Dendritic cell treated with granulocyte-macrophage colony-stimulating factor and Interleukin-4, amounts not matched to agents 40 ng/mL and 50 ng/mL, for 4 days (primary cell): ENCODE results near the gene ZBED5.
"Not testable (repeated sequence)": the region's sequence is repeated elsewhere in the genome, so short reads cannot be mapped to it uniquely, and the experiment has no call there.

Source experiments
- H3K27ac Mint-ChIP-seq: one replicate; pipeline ENCODE4 v1.8.0; 2022; ENCODE audit warnings: mild to moderate bottlenecking, mixed read lengths
- H3K27me3 Mint-ChIP-seq: one replicate; pipeline ENCODE4 v1.8.0; 2022; ENCODE audit warnings: mild to moderate bottlenecking, mixed read lengths
- H3K36me3 Mint-ChIP-seq: one replicate; pipeline ENCODE4 v1.8.0; 2022; ENCODE audit warnings: low read depth, mixed read lengths
- H3K4me1 Mint-ChIP-seq: one replicate; pipeline ENCODE4 v1.8.0; 2022; ENCODE audit warnings: low read depth, mixed read lengths
- H3K4me3 Mint-ChIP-seq: one replicate; pipeline ENCODE4 v1.8.0; 2022; ENCODE audit warnings: mild to moderate bottlenecking, moderate library complexity, mixed read lengths
- H3K9me3 Mint-ChIP-seq: one replicate; pipeline ENCODE4 v1.8.0; 2022; ENCODE audit warnings: mixed read lengths
- intact Hi-C: fragments of 100-400 bp; cut with micrococcal nuclease; formaldehyde crosslinking; loops from one replicate; pipeline ENCODE4 v1.15.0; 2022

The ZBED5 gene

DNA sequence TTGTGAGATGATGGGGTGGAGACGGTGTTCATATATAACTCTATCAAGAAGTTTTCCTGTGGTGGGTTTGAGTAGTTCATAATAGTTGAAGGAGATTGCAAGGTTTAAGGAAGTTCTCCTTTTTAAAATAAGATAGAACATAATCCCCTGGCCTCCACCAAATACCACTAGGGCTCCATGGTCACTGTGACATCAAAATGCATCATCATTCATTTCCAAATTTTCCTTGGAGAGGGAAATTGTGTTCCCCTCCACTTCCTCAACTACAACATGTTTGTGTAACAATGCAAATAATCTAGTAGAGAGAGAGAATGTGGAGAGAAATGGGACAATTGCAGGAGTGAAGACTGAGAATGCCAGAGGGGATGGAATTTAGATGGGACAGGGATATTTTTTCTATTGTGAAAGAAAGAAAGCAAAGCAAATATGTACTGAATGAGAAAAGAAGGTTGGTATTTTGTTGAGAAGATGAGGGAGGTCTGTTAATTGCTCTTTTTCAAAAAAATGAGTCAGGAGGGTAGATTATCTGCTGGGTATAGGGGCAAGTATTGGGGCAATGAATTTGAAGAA, 33.4 kb upstream of the ZBED5 start:
- peaks cover 19% of the 10 kb centered on the region for H3K4me1 Mint-ChIP-seq
- no peak overlapping the region for H3K4me3 Mint-ChIP-seq
- H3K9me3 Mint-ChIP-seq: peaks cover 14% of the 10 kb centered on the region
- H3K27ac Mint-ChIP-seq: peak overlapping the region; percentile 52
- intact Hi-C loops: no loop called here
- no peaks in the 10 kb centered on the region for H3K27me3 Mint-ChIP-seq
- no peaks in the 10 kb centered on the region for H3K36me3 Mint-ChIP-seq

DNA sequence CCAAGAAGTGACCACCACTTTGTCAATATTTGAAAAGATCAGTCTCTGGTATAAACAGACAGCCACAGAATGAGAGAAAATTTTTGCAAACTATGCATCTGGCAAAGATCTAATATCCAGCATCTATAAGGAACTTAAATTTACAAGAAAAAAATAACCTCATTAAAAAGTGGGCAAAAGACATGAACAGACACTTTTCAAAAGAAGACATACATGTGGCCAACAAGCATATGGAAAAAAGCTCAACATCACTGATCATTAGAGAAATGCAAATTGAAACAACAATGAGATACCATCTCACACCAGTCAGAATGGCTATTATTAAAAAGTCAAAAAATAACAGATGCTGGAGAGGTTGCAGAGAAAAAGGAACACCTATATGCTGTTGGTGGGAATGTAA, 32.2 kb upstream of the ZBED5 start:
- intact Hi-C loops, H3K36me3 Mint-ChIP-seq, H3K27ac Mint-ChIP-seq, H3K27me3 Mint-ChIP-seq, H3K4me3 Mint-ChIP-seq: not testable (repeated sequence)
- H3K4me1 Mint-ChIP-seq: peaks cover 14% of the 10 kb centered on the region
- peaks cover 14% of the 10 kb centered on the region for H3K9me3 Mint-ChIP-seq

DNA sequence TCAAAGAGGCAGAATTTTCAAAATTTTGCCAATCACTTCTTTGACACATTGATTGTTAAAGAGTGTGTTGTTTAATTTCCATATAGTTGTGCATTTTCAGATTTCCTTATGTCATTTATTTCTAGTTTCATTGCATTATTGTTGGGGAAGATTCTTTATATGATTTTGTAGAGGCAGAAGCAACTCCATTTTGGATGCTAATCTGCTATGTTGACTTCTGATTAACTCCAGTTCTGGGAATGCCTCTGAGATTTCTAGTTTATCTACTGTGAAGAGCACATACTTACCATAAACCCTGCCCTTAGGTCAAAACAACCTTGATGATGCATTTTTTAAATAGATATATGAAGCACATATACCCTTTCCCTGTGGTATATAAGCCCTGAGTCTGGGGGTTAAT, 29.5 kb upstream of the ZBED5 start:
- Mint-ChIP-seq H3K4me1 (peaks cover 11% of the 10 kb centered on the region), H3K27me3 (no peaks in the 10 kb centered on the region), H3K9me3 (peaks cover 24% of the 10 kb centered on the region), H3K4me3 (no peak overlapping the region), H3K36me3 (peaks cover 8% of the 10 kb centered on the region), H3K27ac (no peak overlapping the region)
- intact Hi-C loops: no loop called here

DNA sequence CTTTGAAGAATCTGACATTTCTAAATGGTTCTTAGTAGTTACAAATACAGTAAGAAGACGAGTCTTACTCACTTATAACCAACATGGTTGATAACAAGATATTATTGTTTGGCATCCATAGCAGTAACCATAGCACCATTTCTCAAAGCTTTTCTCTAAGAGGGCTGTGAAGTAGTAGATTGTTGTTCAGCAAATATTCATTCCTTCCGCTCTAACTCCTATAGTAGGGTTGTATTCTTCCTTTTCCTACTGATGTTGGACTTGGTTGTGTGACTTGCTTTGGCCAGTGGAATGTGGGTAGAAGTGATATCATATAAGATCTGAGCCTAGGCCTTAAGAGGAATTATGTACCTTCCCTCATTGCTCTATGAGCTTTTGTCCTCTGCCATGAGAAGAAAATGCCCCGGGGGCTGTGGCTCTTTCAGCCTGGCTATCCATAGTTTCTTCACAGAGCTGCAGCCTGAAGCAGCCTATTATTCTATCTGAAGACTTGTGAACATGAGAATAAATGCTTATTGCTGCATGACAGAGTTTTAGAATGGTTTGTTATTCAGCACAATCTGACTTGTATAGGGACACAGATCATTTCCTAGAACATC, 28.9 kb upstream of the ZBED5 start:
- H3K27me3 Mint-ChIP-seq: no peaks in the 10 kb centered on the region
- intact Hi-C loops: no loop called here
- H3K4me3 Mint-ChIP-seq: no peak overlapping the region
- peaks cover 24% of the 10 kb centered on the region for H3K9me3 Mint-ChIP-seq
- H3K4me1 Mint-ChIP-seq: peaks cover 10% of the 10 kb centered on the region
- H3K27ac Mint-ChIP-seq: no peak overlapping the region
- peaks cover 8% of the 10 kb centered on the region for H3K36me3 Mint-ChIP-seq

DNA sequence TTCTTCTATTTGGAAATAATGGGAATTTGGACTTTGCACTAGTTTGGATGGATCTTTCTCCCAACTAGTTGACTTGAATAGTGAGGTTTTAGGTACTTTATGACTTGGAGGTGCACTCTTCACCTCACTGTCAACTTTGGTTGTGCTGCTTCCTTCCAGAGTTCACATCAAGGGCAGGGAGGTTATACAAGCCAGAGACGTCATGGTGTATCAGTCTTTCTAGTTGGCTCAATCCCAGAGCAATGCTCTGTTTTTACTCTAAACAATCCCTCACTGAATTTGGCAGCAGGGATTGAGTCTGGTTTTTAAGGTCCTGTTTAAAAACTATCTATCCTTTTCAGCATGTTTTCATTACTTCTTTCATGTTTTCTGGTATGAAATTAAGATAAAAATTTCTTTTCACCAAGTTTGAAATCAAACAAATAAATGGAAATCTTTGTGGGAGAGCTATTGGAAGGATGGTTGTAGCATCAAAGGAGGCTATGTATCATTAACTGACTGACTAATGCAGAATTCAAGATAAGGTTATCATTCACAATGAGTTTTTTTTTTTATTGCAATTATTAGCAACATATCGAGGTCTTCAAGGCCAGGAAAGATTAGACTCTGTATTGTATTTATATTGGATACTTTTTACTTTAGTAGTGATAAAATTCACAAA, 28.0 kb upstream of the ZBED5 start:
- Mint-ChIP-seq H3K4me1 (peaks cover 8% of the 10 kb centered on the region), H3K36me3 (peaks cover 8% of the 10 kb centered on the region), H3K27me3 (no peaks in the 10 kb centered on the region), H3K9me3 (peaks cover 24% of the 10 kb centered on the region), H3K27ac (no peak overlapping the region), H3K4me3 (no peak overlapping the region)
- intact Hi-C loops: no loop called here

DNA sequence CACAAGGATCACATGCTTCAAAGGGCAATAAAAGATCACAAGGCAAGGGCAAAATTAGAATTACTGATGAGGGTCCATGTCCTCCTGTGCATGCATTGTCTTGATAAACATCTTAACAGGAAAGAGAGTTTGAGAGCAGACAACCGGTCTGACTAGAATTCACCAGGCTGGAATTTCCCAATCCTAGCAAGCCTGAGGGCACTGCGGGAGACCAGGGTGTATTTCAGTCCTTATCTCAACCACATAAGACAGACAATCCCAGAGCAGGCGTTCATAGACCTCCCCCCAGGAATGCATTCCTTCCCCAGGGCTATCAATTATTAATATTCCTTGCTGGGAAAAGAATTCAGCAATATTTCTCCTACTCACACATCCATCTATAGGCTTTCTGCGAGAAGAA, 26.4 kb upstream of the ZBED5 start:
- H3K27me3 Mint-ChIP-seq, intact Hi-C loops, H3K4me1 Mint-ChIP-seq, H3K36me3 Mint-ChIP-seq, H3K9me3 Mint-ChIP-seq, H3K27ac Mint-ChIP-seq, H3K4me3 Mint-ChIP-seq: not testable (repeated sequence)

DNA sequence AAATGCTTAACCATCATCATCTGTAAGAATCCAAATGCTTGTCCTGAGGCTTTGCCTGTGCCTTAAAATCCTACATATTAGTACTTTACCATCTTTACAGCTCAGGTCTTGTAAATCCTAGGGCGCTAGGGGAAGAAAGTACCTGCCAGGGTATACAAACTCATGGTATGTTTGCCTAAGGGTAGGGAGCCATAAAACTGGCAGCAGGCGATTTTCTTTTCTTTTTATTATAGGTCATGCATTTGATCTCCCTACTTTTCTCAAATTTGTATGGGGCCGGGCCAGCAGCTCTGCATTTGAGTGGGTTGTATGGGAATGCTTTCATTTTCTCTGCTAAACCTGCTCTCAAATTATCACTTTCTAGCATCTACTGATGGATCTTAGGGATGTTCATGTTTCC, 24.0 kb upstream of the ZBED5 start:
- intact Hi-C loops: no loop called here
- Mint-ChIP-seq H3K36me3 (peaks cover 8% of the 10 kb centered on the region), H3K4me1 (peaks cover 17% of the 10 kb centered on the region), H3K27me3 (no peaks in the 10 kb centered on the region), H3K4me3 (no peak overlapping the region), H3K9me3 (peaks cover 9% of the 10 kb centered on the region), H3K27ac (no peak overlapping the region)

DNA sequence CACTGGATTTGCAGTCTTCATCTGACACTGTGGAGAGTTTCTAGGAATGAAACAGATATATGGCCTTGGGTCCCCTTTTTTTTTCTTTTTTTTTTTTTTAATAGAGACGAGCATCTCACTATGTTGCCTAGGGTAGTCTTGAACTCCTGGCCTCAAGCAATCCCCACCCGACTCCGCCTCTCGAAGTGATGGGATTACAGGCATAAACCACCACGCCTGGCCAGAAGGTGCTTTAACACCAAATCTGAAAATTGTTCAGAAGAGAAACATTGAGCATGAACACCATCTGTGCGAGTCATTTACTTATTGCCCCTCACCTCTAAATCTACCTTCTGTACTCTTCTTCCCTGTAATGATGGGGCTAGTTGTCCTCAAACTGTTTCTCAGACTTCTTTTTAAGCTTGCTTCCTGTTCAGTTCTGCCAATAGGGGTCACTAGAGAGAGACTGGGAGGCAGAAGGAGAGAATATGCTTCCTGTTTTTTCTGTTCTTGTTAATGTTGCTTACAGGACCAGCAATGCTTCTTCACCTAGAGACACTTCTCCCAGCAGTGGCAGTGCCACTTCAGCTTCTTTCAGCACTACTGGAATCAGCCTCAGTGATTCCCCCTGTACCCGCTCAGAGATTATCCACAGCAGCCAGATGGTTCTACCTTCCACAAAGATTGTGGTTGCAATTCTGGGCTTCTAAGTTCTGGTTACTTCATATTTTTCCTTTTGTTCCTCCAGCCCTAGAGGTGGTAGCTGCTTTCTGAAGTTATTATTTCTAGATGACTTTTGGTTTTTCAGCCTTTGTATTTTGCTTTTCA, 20.8 kb upstream of the ZBED5 start:
- intact Hi-C loops: loop anchor here (5.0 kb wide), 2 partner anchors 54 to 144 kb away; no protein-coding TSS in a partner anchor
- H3K27me3 Mint-ChIP-seq: no peaks in the 10 kb centered on the region
- peaks cover 28% of the 10 kb centered on the region for H3K4me1 Mint-ChIP-seq
- peaks cover 3% of the 10 kb centered on the region for H3K36me3 Mint-ChIP-seq
- peaks cover under 1% of the 10 kb centered on the region for H3K9me3 Mint-ChIP-seq
- H3K27ac Mint-ChIP-seq: peak overlapping the region; percentile 48
- H3K4me3 Mint-ChIP-seq: no peak overlapping the region

DNA sequence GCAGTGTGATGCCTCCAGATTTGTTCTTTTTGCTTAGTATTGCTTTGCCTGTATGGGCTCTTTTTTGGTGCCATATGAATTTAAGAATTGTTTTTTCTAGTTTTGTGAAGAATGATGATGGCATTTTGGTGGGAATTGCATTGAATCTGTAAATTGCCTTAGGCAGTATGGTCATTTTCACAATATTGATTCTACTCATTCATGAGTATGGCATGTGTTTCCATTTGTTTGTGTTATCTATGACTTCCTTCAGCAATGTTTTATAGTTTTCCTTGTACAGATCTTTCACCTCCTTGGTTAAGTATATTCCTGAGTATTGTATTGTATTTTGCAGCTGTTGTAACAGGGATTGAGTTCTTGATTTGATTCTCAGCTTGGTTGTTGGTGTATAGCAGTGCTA, 18.3 kb upstream of the ZBED5 start:
- peaks cover 33% of the 10 kb centered on the region for H3K4me1 Mint-ChIP-seq
- no peaks in the 10 kb centered on the region for H3K27me3 Mint-ChIP-seq
- H3K36me3 Mint-ChIP-seq: peaks cover 20% of the 10 kb centered on the region
- no peak overlapping the region for H3K27ac Mint-ChIP-seq
- H3K4me3 Mint-ChIP-seq: no peak overlapping the region
- intact Hi-C loops: loop anchor here (5.0 kb wide), 2 partner anchors 56 to 146 kb away; no protein-coding TSS in a partner anchor
- peaks cover 14% of the 10 kb centered on the region for H3K9me3 Mint-ChIP-seq

DNA sequence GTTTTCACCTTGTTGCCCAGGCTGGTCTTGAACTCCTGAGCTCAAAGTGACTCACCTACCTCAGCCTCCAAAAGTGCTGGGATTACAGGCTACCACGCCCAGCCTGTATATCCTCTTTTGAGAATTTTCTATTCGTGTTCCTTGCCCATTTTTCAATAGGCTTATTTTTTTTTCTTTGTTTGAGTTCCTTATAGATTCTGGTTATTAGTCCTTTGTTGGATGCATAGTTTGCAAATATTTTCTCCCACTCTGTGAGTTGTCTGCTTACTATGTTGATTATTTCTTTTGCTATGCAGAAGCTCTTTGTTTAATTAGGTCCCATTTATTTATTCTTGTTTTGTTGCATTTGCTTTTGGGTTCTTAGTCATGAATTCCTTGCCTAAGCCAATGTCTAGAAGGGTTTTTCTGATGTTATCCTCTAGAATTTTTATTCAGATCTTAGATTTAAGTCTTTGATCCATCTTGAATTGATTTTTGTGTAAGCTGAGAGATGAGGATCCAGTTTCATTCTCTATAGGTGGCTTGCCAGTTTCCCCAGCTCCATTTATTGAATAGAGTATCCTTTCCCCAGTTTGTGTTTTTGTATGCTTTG, 17.7 kb upstream of the ZBED5 start:
- intact Hi-C loops: loop anchor here (5.0 kb wide), 2 partner anchors 57 to 147 kb away; no protein-coding TSS in a partner anchor

DNA sequence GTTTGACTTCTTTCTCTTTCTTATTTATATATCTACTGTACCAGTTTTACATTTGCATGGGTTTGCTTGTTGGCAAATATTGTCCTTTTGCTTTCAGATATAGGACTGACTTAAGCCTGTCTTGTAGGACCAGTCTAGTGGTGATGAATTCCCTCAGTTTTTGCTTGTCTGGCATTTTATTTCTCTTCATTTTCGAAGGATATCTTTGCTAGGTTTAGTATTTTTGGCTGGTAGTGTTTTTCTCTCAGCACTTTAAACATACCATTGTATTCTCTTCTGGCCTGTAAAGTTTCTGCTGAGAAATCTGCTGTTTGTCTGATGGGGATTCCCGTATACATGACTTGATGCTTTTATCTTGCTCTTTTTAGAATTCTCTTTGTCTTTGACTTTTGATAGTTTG, 14.2 kb upstream of the ZBED5 start:
- Mint-ChIP-seq H3K9me3 (peaks cover 14% of the 10 kb centered on the region), H3K27ac (no peak overlapping the region), H3K4me1 (peaks cover 28% of the 10 kb centered on the region), H3K27me3 (no peaks in the 10 kb centered on the region), H3K36me3 (peaks cover 26% of the 10 kb centered on the region), H3K4me3 (no peak overlapping the region)
- intact Hi-C loops: no loop called here

More for the DNA sequence above, 17.7 kb upstream of the ZBED5 start:
- Mint-ChIP-seq H3K4me3 (no peak overlapping the region), H3K27ac (no peak overlapping the region), H3K27me3 (no peaks in the 10 kb centered on the region), H3K36me3 (peaks cover 20% of the 10 kb centered on the region), H3K9me3 (peaks cover 14% of the 10 kb centered on the region), H3K4me1 (peaks cover 33% of the 10 kb centered on the region)

DNA sequence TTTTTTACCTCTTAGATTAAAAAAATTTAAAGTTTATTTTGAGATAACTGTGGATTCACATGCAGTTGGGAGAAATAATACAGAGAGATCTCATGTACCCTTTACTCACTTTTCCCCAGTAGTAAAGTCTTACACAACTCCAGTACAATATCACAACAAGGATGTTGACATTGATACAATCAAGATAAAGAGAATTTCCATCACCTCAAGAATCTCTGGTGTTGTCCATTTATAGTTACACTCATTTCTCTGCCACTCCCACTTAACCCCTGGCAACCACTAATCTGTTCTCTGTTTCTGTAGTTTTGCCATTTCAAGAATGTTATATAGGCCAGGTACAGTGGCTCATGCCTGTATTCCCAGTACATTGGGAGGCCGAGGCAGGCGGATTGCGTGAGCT, 10.5 kb upstream of the ZBED5 start:
- peaks cover 27% of the 10 kb centered on the region for H3K36me3 Mint-ChIP-seq
- no peak overlapping the region for H3K27ac Mint-ChIP-seq
- H3K4me1 Mint-ChIP-seq: peaks cover 29% of the 10 kb centered on the region
- H3K4me3 Mint-ChIP-seq: no peak overlapping the region
- intact Hi-C loops: no loop called here
- no peaks in the 10 kb centered on the region for H3K27me3 Mint-ChIP-seq
- H3K9me3 Mint-ChIP-seq: peaks cover 22% of the 10 kb centered on the region

DNA sequence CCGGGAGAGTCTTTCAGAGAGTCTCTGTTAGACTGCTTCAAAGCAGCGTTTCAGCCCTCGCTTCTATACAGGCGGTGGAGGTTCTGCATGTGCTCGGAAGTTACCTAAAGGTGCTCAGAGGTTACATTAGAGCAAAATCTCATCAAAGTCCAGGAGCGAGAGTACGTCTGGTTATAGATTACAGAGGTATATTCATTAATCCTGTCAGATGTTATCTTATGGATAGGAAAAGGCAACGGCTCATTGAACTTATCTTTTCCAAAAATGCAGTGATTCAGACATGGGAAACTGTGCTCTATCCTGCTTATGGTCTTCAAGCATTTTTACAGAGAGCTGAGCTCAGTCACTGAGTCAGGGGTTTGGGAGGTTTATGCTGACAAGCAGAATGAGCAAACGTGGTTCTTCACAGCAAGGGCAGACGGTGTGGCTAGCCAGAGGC, 9.1 kb upstream of the ZBED5 start:
- peaks cover 34% of the 10 kb centered on the region for H3K4me1 Mint-ChIP-seq
- no peak overlapping the region for H3K27ac Mint-ChIP-seq
- peaks cover 20% of the 10 kb centered on the region for H3K36me3 Mint-ChIP-seq
- H3K9me3 Mint-ChIP-seq: peaks cover 9% of the 10 kb centered on the region
- intact Hi-C loops: no loop called here
- H3K27me3 Mint-ChIP-seq: no peaks in the 10 kb centered on the region
- no peak overlapping the region for H3K4me3 Mint-ChIP-seq
